GM12878 (cell line): Measurements from ENCODE around the gene SQSTM1. TPM values are rescaled to one million over a fixed set of nuclear protein-coding genes. Genes with fewer than 3 reads are reported as not detected.
A peak's percentile ranks its signal among the peaks of the same experiment; 100 is the strongest.

Experiments used
- CREM ChIP-seq: IDR thresholded peaks from 2 replicates; pipeline ENCODE4 v1.6.1; 2014; ENCODE audit warnings: antibody characterized with exemption, low read depth
- ETV6 ChIP-seq, 2 experiments: fragments of 450-650 bp in 1 of 2; IDR thresholded peaks in 1 of 2; conservative IDR thresholded peaks in 1 of 2; 2 replicates each; pipeline ENCODE4 v1.6.1; 2014; ENCODE audit warnings: antibody characterized with exemption in 1 of 2, borderline replicate concordance in 1 of 2, low read depth in 1 of 2, mild to moderate bottlenecking in 1 of 2, moderate library complexity in 1 of 2
- EZH2 ChIP-seq: IDR thresholded peaks from 2 replicates; pipeline ENCODE4 v1.6.1; 2012; ENCODE audit warnings: low read depth, mild to moderate bottlenecking, control low read depth, inconsistent platforms, low read length, borderline replicate concordance; ENCODE audit not compliant: control insufficient read depth
- HDAC6 ChIP-seq: fragments of 200-600 bp; sonication (generic); IDR thresholded peaks from one replicate; pipeline ENCODE4 v1.8.0; 2017; ENCODE audit warnings: antibody characterized with exemption; ENCODE audit not compliant: unreplicated experiment
- IKZF2 ChIP-seq, 2 experiments: fragments of 450-650 bp; IDR thresholded peaks; 2 replicates each; pipeline ENCODE4 v1.6.1; 2017; ENCODE audit warnings: mild to moderate bottlenecking in 2 of 2, moderate library complexity in 2 of 2
- NFYB ChIP-seq: IDR thresholded peaks from 2 replicates; pipeline ENCODE4 v1.6.1; 2011; ENCODE audit warnings: low read depth, mild to moderate bottlenecking, low read length, improper control_type of control experiment, moderate library complexity; ENCODE audit not compliant: insufficient read depth
- RB1 ChIP-seq: fragments of 450-650 bp; formaldehyde crosslinking; IDR thresholded peaks from 2 replicates; pipeline ENCODE4 v1.6.1; 2017; ENCODE audit warnings: mild to moderate bottlenecking, borderline replicate concordance
- SIX5 ChIP-seq: IDR thresholded peaks from 2 replicates; pipeline ENCODE4 v1.6.1; 2011; ENCODE audit warnings: mild to moderate bottlenecking, low read depth, low read length, moderate library complexity; ENCODE audit not compliant: severe bottlenecking
- SMARCA5 ChIP-seq: fragments of 450-650 bp; IDR thresholded peaks from 2 replicates; pipeline ENCODE4 v1.6.1; 2017; ENCODE audit warnings: mild to moderate bottlenecking
- STAT1 ChIP-seq: fragments of 450-650 bp; conservative IDR thresholded peaks from 2 replicates; pipeline ENCODE4 v1.6.1; 2014; ENCODE audit warnings: antibody characterized with exemption, mild to moderate bottlenecking
- TCF3 ChIP-seq: IDR thresholded peaks from 2 replicates; pipeline ENCODE4 v1.6.1; 2012; ENCODE audit warnings: low read depth, mild to moderate bottlenecking, low read length, borderline replicate concordance; ENCODE audit not compliant: insufficient read depth
- polyA plus RNA-seq, 11 experiments: library from polyadenylated mRNA; depleted of rRNA in 4 of 11; unstranded in 6 of 11; stranded (reverse) in 5 of 11; fragments of >200 nt; fragmentation: Nextera tagmentation in 4 of 11; fragmentation: Illumina TruSeq in 1 of 11; extraction: Ambion mirVana in 4 of 11; extraction: Trizol in 1 of 11; gene quantifications; 1 replicate in 1 of 11; 2 replicates in 10 of 11; pipeline versions ENCODE4 v1.2.1 to v1.2.3, GENCODE V29; 2011 to 2016; ENCODE audit warnings: inconsistent platforms in 2 of 11, missing spikeins in 2 of 11, low read depth in 1 of 11
- total RNA-seq, 4 experiments: library from RNA; depleted of rRNA in 3 of 4; stranded (reverse); fragments of >200 nt in 3 of 4; fragmentation: Illumina TruSeq in 1 of 4; extraction: Trizol in 1 of 4; gene quantifications; 2 replicates each; pipeline versions ENCODE4 v1.2.1 to v1.2.3, GENCODE V29; 2013 to 2021
- TF ChIP-seq, protein P1 (sequence below): fragments of 450-650 bp; formaldehyde crosslinking; IDR thresholded peaks from 2 replicates; pipeline ENCODE4 v1.4.0; 2020; ENCODE audit warnings: mild to moderate bottlenecking, moderate library complexity
- TF ChIP-seq, protein P2 (sequence below), 3 experiments: IDR thresholded peaks in 2 of 3; conservative IDR thresholded peaks in 1 of 3; 2 replicates each; pipeline ENCODE4 v1.5.1; 2011; ENCODE audit warnings: low read depth in 3 of 3, low read length in 3 of 3, mild to moderate bottlenecking in 3 of 3, control low read depth in 2 of 3, moderate library complexity in 2 of 3, inconsistent platforms in 1 of 3, mixed read lengths in 1 of 3; ENCODE audit not compliant: control insufficient read depth in 2 of 3, insufficient read depth in 1 of 3; ENCODE audit errors: extremely low read depth in 1 of 3
- TF ChIP-seq, protein P3 (sequence below): fragments of 450-650 bp; IDR thresholded peaks from 2 replicates; pipeline ENCODE4 v1.6.1; 2017; ENCODE audit warnings: mild to moderate bottlenecking, moderate library complexity
- TF ChIP-seq, protein P4 (sequence below): IDR thresholded peaks from 2 replicates; pipeline ENCODE4 v1.6.1; 2012; ENCODE audit warnings: mild to moderate bottlenecking, low read depth, low read length

SQSTM1 gene
- total and polyA plus RNA-seq, 10 of the 15 experiments (the other 5 are each of a cell fraction or from before 2014, with no cell fraction given), result 6.3 to 138 (median 62.1) TPM

GRCh38 chr5:179805529-179806249 lies 15.0 kb upstream of the SQSTM1 start (continued):
- TF ChIP-seq EZH2, result no peak
- no peak for TF ChIP-seq NFYB
- no peak for TF ChIP-seq SMARCA5
- no peak for TF ChIP-seq ETV6 (conservative IDR thresholded peaks at IDR 0.05 in 1 of 2, IDR thresholded peaks at IDR 0.05 in 1 of 2; ENCODE audit: borderline replicate concordance in 1 of 2, low read depth in 1 of 2)
- TF ChIP-seq, protein P1, sequence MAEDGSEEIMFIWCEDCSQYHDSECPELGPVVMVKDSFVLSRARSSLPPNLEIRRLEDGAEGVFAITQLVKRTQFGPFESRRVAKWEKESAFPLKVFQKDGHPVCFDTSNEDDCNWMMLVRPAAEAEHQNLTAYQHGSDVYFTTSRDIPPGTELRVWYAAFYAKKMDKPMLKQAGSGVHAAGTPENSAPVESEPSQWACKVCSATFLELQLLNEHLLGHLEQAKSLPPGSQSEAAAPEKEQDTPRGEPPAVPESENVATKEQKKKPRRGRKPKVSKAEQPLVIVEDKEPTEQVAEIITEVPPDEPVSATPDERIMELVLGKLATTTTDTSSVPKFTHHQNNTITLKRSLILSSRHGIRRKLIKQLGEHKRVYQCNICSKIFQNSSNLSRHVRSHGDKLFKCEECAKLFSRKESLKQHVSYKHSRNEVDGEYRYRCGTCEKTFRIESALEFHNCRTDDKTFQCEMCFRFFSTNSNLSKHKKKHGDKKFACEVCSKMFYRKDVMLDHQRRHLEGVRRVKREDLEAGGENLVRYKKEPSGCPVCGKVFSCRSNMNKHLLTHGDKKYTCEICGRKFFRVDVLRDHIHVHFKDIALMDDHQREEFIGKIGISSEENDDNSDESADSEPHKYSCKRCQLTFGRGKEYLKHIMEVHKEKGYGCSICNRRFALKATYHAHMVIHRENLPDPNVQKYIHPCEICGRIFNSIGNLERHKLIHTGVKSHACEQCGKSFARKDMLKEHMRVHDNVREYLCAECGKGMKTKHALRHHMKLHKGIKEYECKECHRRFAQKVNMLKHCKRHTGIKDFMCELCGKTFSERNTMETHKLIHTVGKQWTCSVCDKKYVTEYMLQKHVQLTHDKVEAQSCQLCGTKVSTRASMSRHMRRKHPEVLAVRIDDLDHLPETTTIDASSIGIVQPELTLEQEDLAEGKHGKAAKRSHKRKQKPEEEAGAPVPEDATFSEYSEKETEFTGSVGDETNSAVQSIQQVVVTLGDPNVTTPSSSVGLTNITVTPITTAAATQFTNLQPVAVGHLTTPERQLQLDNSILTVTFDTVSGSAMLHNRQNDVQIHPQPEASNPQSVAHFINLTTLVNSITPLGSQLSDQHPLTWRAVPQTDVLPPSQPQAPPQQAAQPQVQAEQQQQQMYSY, result no peak
- TF ChIP-seq RB1, result no peak
- TF ChIP-seq, protein P2, sequence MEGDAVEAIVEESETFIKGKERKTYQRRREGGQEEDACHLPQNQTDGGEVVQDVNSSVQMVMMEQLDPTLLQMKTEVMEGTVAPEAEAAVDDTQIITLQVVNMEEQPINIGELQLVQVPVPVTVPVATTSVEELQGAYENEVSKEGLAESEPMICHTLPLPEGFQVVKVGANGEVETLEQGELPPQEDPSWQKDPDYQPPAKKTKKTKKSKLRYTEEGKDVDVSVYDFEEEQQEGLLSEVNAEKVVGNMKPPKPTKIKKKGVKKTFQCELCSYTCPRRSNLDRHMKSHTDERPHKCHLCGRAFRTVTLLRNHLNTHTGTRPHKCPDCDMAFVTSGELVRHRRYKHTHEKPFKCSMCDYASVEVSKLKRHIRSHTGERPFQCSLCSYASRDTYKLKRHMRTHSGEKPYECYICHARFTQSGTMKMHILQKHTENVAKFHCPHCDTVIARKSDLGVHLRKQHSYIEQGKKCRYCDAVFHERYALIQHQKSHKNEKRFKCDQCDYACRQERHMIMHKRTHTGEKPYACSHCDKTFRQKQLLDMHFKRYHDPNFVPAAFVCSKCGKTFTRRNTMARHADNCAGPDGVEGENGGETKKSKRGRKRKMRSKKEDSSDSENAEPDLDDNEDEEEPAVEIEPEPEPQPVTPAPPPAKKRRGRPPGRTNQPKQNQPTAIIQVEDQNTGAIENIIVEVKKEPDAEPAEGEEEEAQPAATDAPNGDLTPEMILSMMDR (IDR thresholded peaks at IDR 0.05 in 2 of 3, conservative IDR thresholded peaks at IDR 0.05 in 1 of 3; ENCODE audit: control insufficient read depth in 2 of 3, extremely low read depth in 1 of 3, insufficient read depth in 1 of 3, low read depth in 3 of 3, low read length in 3 of 3), result no peak
- no peak for TF ChIP-seq STAT1
- TF ChIP-seq CREM, result peak; percentile 65
- TF ChIP-seq TCF3, result 0 out of 2 replicates have a peak, but pooled peaks have one; percentile 54
- TF ChIP-seq, protein P3, sequence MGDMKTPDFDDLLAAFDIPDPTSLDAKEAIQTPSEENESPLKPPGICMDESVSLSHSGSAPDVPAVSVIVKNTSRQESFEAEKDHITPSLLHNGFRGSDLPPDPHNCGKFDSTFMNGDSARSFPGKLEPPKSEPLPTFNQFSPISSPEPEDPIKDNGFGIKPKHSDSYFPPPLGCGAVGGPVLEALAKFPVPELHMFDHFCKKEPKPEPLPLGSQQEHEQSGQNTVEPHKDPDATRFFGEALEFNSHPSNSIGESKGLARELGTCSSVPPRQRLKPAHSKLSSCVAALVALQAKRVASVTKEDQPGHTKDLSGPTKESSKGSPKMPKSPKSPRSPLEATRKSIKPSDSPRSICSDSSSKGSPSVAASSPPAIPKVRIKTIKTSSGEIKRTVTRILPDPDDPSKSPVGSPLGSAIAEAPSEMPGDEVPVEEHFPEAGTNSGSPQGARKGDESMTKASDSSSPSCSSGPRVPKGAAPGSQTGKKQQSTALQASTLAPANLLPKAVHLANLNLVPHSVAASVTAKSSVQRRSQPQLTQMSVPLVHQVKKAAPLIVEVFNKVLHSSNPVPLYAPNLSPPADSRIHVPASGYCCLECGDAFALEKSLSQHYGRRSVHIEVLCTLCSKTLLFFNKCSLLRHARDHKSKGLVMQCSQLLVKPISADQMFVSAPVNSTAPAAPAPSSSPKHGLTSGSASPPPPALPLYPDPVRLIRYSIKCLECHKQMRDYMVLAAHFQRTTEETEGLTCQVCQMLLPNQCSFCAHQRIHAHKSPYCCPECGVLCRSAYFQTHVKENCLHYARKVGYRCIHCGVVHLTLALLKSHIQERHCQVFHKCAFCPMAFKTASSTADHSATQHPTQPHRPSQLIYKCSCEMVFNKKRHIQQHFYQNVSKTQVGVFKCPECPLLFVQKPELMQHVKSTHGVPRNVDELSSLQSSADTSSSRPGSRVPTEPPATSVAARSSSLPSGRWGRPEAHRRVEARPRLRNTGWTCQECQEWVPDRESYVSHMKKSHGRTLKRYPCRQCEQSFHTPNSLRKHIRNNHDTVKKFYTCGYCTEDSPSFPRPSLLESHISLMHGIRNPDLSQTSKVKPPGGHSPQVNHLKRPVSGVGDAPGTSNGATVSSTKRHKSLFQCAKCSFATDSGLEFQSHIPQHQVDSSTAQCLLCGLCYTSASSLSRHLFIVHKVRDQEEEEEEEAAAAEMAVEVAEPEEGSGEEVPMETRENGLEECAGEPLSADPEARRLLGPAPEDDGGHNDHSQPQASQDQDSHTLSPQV, result no peak
- TF ChIP-seq HDAC6, result no peak
- TF ChIP-seq IKZF2 (IDR thresholded peaks at IDR 0.05), result no peak
- TF ChIP-seq SIX5, result no peak
- TF ChIP-seq, protein P4, sequence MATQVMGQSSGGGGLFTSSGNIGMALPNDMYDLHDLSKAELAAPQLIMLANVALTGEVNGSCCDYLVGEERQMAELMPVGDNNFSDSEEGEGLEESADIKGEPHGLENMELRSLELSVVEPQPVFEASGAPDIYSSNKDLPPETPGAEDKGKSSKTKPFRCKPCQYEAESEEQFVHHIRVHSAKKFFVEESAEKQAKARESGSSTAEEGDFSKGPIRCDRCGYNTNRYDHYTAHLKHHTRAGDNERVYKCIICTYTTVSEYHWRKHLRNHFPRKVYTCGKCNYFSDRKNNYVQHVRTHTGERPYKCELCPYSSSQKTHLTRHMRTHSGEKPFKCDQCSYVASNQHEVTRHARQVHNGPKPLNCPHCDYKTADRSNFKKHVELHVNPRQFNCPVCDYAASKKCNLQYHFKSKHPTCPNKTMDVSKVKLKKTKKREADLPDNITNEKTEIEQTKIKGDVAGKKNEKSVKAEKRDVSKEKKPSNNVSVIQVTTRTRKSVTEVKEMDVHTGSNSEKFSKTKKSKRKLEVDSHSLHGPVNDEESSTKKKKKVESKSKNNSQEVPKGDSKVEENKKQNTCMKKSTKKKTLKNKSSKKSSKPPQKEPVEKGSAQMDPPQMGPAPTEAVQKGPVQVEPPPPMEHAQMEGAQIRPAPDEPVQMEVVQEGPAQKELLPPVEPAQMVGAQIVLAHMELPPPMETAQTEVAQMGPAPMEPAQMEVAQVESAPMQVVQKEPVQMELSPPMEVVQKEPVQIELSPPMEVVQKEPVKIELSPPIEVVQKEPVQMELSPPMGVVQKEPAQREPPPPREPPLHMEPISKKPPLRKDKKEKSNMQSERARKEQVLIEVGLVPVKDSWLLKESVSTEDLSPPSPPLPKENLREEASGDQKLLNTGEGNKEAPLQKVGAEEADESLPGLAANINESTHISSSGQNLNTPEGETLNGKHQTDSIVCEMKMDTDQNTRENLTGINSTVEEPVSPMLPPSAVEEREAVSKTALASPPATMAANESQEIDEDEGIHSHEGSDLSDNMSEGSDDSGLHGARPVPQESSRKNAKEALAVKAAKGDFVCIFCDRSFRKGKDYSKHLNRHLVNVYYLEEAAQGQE, result no peak
